NCI-H2029 treated with DMSO at 0.1 percent for 48 hours (cell line): Measurements from ENCODE around the gene FAF1.
A peak's percentile ranks its signal among the peaks of the same experiment; 100 is the strongest.

Experiments
- DNase-seq: peaks from one replicate; lab custom pipeline; 2025; lab: John Stamatoyannopoulos, UW

FAF1 gene

DNA sequence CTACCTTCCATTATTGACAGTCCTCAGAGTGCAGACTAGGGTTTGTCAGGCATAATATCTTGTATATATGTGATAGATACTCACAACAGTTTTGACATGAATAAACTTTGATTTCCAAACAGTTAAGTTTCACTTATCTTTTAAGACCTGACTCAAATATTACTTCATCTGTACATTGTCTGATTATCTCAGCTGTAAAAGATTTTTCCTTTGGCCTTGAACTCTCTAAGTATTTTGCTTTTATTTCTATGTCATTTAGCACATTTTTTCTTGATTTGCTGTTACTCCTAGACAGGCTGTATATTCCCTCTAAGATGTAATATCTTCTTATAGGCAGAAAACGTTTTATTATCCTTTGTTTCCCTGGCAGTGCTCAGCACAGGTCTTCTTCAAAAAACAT is 471.2 kb downstream of the FAF1 start:
- DNase-seq, result no peak

DNA sequence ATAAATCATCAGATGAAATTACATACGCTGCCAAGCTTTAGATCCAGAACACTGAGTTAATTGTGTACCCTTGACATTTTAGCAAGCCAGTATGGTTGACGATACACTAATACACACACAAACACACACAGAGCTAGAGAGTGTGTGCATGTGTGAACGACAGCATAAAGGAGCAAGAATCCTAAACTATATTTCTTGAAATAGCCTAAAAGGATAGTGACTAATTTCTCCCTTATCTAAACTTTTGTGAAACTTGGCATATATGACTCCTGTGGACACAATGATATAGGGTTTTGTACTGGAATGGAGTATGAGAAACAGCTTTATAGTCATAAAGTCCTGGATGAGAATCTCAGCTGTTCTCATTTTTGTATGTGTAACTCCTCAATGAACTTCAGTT is 471.7 kb downstream of the FAF1 start:
- no peak for DNase-seq

DNA sequence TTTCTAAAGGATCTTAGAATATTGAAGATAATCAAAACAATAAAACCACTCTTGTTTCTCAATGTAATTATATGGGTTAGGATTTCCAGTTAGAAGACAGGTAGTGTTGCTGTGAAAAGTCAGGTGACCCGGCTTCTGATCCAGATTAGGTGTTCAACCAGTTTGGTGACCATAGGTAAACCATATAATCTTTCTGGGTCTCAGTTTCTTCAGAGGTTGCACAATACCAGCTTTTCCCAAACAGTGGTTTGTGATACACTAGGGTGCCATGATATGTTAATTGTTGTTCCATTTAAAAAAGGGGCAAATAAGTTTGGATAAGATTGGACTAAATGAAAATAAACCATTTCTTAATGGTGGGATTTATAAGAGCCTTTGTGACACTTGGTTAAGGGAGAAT is 472.3 kb downstream of the FAF1 start:
- no peak for DNase-seq

DNA sequence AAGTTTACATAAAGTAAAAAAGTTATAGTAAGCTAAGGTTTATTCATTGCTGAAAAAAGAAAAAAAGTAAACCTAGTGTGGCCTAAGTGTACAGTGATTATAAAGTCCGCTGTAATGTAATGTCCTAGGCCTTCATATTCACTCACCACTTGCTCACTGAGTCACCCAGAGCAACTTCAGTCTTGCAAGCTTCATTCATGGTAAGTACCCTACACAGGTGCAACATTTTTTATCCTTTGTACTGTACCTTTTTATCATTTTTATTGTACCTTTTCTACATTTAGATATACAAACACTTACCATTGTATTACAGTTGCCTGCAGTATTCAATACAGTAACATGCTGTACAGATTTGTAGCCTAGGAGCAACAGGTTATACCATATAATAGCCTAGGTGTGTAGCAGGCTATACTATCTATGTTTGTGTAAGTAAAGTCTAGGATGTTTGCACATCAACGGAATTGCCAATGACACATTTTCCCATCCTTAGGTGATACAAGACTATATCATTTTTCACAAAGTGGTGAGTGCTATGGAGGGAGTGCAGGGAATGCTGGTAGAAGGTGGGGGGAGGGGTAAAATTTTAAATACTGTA is 478.8 kb downstream of the FAF1 start:
- no peak for DNase-seq

DNA sequence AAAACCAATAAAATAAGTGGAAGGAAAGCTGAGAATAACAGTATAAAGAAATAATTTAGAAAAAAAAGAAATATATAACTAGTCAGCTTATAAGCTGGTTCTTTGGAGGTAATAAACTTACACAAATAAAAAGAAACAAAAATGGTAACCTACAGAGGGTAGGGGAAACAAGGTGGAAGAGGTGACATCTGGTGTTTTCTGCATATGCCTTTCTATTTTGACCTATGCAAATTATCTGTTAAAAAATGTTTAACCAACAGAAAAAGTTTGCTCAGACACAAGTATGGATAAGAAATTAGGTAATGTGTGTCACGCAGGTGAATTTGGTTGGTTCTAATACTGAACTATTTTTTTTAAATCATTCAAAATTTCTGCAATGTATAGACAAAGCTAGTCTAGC is 483.3 kb downstream of the FAF1 start:
- no peak for DNase-seq

DNA sequence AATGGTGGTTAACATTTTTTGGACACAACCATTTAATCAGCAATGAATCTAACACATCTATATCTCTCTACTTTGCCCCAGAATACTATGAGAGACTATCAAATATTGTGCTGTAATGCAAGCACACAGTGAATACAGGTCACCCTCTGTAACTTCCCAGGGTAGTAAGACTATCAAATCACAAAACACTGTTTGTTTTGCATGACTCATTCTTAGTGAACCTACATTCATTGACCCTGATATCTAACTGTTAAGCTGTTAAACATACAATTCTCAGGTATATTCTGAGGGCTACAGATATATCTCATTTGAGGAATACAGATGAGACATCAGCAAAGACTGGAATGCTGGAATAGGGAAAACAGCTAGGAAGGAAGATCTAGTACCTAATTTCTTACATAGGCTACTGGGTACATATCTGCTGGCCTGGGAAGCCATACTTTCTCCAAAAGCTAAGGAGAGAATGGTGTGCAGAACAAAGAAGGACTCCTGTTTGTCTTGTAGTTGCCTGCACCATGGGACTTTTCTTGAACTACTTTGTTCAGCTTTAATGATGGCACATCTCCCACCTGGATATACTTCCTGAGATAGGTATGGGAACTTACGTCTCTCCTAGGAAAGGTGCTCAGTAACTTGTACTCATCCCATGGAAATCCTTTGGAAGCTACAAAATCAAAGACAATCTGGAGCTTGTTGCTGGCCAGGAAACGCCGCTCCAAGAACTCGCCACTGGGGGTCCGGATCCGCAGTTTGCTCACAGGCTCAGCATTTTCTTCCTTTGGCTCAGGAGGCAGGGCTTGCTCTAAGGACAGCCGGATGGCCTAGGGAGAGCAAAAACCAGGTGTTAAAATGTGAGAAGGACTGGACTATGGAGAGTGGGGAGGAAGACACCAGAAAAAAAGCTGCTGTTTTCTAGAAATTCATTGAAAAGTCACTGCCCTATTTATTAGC is 484.9 kb downstream of the FAF1 start:
- DNase-seq, result peak; percentile 27

DNA sequence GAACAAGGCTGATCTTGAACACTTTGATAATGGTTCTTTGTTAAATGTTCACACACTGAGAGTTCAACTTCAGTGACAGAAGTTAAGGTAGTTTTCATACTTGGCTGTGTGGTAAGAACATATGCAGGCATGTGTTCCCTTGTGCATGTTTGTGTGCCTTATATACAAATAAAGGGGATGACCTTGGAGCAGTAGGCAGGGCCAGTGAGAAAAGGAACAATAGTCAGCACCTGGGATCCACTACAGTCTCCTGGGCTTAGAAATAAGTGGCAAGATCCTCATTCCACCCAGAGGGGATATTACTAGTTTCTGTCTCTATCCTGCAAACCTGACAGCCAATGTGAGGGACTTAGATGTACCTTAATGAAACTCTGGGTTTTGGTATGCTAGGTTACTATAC is 486.6 kb downstream of the FAF1 start:
- no peak for DNase-seq

DNA sequence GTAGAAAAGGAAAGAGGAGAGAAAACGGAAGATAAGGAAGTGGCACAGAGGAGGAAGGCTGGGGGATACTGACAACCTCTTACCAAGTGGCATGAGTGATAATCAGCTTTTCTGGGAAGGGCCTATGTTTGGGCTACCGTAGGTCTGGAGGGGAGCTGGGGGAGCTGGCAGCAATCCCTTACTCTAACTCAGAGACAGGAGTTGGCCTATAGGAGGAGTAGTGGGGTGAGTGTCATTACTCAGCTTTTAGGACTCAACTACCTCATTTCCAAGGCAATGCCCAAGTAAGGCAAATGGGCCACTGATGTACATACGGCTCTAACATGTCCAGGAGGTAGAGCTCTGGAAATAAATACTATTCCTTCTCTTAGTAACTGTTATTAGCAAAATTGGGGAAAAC is 488.1 kb downstream of the FAF1 start:
- no peak for DNase-seq

DNA sequence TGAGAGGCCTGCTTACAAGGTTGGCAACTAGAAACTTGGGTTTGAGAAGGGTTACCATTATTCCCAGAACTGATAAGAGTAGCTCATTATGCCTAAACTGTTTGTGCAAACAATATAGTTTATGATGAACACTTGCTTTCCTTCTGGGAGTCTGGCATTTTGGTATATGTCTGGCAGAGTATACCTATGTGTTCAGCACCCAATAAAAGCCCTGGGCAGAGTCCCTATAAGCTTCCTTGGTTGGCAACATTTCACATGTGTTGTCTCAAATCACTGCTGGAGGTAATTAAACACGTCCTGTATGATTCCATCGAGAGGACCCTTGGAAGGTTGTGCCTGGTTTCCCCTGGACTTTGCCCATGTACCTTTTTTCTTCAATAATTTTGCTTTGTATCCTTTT is 497.1 kb downstream of the FAF1 start:
- DNase-seq, result no peak

DNA sequence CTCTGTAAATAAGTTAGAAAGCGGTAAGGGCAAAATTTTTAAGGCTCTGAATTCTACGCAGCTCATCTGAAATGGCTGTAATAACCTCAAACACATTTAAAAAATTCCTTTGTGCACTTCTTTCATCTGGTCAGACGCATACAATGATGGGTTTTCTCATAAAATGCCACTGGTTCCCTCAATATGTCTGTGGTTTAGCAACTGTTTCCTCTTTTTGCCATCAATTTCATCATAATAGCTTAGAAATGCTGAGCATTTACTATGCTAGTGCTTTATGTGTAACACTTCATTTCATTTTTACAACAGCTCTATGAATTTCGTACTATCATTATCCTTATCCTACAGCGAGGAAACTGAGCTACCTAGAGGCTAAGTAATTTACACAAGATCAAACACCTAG is 501.6 kb downstream of the FAF1 start:
- DNase-seq, result no peak

DNA sequence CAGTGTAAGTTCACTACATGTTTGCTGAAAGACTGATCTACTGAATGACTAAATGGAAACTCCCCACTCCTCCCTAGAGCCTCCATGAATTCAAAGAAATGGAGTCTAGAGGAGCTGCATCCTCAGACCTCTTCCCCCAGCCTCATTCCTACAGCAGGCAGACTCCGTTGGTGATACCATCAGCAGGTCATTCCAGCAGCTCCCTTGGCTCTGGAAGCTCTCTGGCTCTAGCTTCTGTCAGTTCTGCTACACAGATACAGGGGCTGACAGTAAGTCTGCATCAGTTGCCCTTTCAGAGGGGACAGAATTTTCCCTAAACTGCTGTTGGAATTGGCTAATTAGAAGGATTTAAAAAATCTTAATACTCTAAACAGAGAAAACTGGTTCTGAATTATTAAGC is 505.2 kb downstream of the FAF1 start:
- no peak for DNase-seq

DNA sequence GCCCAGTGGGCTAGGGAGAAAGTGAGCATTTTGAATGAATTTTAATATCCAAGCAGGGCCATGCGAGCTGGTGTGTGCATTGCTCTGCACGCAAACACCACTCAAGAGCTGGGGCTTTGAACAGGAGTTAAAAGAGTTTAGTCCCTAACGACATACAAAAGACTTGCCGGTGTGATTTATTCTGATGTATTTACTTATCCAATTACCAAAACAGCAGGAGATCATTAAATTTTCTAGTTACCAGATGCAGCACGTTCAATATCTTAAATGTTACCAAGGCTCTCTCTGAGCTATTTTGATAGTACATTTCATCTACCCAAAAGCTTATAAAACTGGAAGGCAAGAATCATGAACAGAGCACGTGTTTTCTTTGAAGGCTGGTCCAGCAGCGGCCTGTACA is 506.8 kb downstream of the FAF1 start:
- no peak for DNase-seq

DNA sequence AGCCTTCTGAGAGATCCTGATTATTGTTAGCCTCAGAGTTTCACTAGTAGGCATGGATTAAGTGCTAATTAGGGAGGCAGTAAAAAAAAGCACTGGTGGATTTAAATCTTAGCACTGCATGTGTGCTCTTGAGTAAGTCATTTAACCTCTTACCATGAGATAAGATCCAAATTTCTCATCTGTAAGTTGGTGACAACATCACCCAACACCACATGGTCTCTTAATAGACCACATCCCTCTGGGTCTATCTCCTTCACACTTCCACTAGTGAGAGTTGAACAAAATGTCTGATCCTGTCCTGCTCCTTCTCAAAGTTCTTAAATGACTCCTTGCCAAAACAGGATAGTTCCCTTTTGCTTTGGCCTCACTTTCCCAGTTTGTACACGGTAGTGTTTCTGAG is 507.4 kb downstream of the FAF1 start:
- no peak for DNase-seq

DNA sequence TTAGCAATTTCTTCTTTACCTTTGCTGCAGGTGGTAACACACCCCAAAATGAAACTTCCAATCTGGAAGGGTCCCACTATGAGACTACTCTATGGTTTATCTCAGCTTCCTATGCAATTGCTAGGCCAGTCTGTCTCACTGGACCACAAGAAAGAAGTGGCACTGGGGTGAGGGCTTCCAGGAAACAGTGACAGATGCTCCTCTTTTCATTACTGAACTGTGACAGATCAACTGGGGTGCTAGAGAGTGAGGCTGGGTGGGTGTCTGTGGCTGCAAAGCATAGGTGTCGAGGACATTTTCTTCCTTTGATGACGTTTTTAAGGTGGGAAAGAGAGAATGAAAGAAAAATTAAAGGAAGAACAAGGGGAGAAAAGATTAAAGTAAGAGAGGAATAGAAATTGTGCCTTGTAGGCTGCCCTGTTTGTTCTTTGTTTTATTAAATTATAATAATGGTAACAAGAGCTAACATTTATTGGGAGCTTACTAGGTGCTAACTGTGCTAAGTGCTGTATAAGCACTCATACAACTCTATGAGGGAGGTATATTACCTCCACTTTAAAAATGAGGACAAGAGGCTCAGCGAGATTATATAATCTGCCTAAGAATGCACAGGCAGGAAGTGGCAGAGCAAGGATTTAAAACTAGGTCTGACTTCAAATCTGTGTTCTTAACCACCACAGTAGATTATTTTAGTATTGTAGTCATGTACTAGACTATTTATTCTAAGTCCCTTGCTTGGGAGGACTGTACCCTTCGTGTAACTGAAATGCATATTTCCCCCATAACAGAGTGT is 509.0 kb downstream of the FAF1 start:
- DNase-seq, result no peak

DNA sequence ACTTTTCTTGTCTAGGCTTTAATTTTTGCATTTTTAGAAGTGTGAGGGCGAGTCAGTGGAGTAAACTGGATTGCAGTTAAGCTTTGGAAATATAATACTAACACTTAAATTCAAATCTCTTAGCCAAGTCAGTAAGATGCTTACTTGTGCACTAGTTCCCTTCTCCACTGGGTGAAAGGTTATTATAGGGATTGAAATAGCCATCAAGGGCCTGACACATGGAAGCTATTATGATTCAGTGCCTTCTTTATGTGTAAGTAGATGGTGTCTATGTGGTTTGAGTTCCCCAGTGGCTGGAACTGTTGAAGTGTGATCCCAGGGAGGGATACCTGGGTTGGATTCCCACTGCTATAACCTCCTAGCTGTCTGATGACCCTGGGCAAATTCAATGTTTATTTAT is 512.1 kb downstream of the FAF1 start:
- DNase-seq, result no peak

DNA sequence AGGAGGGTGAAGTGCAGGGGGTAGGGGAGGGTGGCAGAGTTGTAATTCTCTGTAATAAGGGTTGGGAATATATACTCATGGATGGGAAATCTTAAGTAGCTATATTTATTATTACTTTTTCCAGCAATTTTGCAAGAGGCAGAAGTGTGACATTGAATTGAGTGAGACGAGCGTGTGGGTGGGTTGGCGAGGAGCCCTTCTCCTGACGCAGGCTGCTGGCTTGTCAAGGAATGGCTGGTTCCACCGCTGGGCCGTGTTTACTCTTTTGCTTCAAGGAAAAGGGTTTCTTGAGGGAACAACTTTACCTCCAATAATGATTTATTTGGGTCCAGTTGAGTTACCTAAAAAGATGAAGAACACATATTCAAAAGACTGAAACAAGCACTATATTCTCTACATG is 518.9 kb downstream of the FAF1 start:
- no peak for DNase-seq

DNA sequence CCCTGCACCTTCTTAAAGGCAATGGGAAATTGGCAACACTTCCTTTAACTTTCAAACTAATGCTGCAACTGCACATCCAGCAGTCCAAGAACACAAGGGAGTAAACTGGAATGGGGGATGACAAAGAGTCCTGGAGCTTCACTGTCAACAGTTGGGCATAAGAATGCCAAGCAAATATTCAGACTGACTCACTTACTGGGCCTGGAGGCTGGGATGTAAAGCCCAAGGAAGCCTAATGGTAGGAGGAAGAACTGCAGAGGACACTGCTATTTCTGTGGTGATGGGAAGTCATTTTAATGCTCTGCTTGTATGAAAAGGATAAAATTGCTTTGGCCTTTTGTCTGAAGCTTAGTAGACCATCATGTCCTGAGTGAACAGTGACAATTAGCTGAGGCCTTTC is 521.1 kb downstream of the FAF1 start:
- DNase-seq, result no peak

DNA sequence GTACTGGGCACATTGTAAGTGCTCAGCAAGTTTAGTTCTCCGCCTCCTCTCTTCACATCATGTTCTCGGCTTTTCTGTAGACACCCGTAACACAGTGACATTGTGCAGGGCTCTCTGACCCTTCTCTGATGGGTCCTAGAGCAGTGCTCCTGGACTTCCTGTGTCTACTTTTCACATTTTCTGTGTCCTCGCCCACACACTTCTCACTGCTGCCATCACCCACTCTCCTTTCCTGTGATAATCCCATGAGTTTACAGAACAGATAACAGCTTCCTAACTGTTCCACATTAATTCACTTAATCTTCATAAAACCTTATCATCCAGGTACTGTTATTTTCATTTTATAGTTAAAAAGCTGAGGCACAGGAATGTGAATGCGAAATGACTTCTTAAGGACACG is 523.6 kb downstream of the FAF1 start:
- DNase-seq, result no peak

DNA sequence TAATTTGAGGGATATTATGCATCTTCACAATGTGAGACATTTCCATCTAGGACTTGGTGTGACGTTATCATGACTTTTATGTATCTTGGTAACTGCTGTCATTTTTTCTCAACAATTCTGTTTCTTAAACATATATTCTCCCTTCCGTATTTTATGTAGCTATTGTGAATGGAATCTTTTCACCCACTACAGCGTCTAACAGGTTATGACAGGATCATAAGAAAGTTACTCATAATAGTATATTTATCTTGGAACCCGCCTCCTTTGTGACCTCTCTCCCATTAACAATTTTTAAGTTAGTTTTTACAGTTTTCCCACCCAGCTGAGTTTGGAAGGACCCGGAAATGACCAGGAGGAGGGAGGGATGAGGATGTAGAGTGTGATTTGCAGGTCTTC is 530.1 kb downstream of the FAF1 start:
- DNase-seq, result no peak

DNA sequence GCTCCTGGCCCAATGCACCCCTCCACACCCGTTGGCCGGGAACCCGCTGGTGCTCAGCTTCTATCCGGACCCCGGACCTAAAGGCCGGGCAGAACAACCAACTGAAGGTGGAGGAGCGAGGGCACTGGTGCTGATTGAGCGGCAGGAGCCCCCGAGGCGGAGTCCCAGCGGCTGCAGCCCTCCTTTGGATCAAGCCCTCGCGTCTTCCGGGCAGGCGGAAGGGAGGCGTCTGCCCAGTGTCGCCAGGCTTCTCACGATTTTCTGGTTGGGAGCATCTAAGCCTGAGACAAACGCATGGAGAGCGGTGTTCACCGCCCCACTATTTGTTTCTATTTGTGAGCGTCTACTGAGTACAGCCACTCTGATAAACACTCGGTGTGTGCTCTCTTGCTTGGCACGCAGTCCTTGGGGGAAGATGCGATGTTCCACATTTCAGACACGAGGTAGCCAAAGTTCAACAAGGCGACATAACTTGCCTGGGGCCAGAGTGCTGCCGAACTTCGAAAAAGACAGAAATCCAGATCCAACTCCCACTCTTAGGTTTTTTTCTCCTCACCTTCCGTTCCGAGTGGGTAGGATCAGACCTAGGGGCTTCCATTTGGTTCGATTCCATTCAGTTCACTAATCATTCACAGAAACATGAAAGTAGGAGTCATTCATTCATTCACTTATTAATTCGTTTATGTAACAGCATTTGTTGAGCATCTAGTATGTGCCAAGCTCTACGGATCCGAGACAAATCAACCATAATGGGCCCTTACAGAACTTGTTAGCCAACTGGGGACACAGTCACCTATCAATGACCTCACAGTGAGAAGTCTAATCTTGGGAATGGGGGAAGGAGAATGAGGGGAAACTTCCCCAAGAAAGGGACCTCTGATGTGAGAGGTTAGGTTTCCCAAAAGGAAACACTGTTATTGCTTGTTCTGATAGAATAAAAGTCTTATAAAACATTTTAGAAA is 532.0 kb downstream of the FAF1 start:
- no peak for DNase-seq

DNA sequence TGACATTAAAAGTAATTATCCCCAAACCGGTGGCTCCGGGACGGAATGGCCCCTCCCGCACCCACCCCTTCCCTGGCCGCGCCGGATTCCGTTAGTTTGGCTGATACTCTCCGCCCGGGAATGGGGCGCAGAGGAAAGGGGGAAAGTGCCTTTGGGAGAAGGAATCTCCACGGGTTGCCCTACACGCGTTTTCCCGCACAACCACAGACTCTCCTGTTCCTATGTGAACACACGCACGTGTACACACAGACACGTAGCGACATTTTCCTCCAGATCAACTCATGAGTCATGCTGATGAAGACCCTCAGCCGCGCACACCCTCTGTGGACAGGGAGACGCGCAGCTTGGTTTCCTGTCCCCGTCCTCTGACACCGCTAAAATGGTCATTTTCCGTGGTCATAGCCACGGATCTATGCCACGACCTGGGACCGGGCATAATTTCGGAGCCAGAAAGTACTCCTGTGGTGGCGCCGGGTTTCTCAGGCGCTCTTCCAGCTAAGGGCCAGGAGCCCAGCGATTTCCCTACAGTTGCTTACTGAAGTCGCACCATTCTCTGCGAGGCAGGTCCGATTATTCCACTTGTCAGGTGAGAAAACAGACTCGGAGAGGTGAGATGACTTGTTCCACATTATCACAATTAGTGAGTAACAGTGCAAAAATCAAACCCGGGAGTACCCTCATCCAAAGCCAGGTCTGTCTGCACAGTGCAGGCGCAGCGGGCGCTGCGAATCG is 532.8 kb downstream of the FAF1 start:
- peak; percentile 38 for DNase-seq
